Ovary (tissue), 3 donors: ENCODE measurements around the gene ADAM30.

Experiments
- CTCF ChIP-seq, 3 donors: fragments of 450-650 bp in 2 of 3; fragments of 200-600 bp in 1 of 3; IDR thresholded peaks; one replicate each; pipeline versions ENCODE4 v1.5.1 to v1.8.0; 2016 to 2022; ENCODE audit warnings: antibody characterized with exemption in 3 of 3, mild to moderate bottlenecking in 1 of 3
- EP300 ChIP-seq: sonication (generic); formaldehyde crosslinking; IDR thresholded peaks from one replicate; pipeline ENCODE4 v1.6.1; 2017; ENCODE audit warnings: antibody characterized with exemption
- donor health status: DM: no; HTN: no; CAD: no.

- TF ChIP-seq EP300 (no peak), CTCF (IDR thresholded peaks at IDR 0.05) (no peak)
Observed at GRCh38 chr1:119920104-119920968, 24.0 kb upstream of the ADAM30 start.
